Measurements from ENCODE around the gene KRT8.

KRT8 gene

DNA sequence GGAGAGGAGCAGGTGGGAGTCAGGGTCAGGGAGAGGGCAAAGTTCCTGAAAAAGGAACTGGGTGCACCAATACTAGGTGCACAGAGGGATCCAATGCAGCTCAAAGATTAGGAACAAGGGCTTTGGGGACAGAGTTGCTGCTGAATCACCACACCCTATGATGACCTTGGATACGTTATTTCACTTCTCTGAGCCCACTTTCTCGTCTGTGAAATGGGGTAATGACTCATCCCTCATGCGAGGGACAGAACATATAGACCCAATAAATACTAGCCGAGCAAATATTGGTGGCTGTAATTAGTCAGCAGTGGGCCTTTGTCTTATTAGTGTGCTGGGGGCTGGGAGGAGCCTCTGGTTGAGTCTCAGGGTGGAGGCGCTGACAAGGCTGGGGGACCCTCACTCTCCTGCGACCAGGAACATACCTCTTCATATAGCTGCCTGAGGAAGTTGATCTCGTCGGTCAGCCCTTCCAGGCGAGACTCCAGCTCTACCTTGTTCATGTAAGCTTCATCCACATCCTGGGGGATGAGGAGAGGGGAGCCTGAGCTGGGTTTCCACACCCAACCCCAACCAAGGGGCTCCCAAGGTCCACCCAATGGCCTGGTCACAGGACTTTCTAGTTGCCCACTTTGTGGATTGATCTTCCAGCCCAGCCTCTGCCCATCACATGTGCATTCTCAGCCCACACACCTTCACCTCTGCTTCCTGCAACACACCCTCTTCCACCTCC is 4.5 kb downstream of the KRT8 start:
- H3K27ac ChIP-seq, result no peak overlapping the region
- no peak for TF ChIP-seq ZFX (IDR thresholded peaks at IDR 0.05)
- TF ChIP-seq, protein P1, sequence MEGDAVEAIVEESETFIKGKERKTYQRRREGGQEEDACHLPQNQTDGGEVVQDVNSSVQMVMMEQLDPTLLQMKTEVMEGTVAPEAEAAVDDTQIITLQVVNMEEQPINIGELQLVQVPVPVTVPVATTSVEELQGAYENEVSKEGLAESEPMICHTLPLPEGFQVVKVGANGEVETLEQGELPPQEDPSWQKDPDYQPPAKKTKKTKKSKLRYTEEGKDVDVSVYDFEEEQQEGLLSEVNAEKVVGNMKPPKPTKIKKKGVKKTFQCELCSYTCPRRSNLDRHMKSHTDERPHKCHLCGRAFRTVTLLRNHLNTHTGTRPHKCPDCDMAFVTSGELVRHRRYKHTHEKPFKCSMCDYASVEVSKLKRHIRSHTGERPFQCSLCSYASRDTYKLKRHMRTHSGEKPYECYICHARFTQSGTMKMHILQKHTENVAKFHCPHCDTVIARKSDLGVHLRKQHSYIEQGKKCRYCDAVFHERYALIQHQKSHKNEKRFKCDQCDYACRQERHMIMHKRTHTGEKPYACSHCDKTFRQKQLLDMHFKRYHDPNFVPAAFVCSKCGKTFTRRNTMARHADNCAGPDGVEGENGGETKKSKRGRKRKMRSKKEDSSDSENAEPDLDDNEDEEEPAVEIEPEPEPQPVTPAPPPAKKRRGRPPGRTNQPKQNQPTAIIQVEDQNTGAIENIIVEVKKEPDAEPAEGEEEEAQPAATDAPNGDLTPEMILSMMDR (conservative IDR thresholded peaks at IDR 0.05), result no peak

DNA sequence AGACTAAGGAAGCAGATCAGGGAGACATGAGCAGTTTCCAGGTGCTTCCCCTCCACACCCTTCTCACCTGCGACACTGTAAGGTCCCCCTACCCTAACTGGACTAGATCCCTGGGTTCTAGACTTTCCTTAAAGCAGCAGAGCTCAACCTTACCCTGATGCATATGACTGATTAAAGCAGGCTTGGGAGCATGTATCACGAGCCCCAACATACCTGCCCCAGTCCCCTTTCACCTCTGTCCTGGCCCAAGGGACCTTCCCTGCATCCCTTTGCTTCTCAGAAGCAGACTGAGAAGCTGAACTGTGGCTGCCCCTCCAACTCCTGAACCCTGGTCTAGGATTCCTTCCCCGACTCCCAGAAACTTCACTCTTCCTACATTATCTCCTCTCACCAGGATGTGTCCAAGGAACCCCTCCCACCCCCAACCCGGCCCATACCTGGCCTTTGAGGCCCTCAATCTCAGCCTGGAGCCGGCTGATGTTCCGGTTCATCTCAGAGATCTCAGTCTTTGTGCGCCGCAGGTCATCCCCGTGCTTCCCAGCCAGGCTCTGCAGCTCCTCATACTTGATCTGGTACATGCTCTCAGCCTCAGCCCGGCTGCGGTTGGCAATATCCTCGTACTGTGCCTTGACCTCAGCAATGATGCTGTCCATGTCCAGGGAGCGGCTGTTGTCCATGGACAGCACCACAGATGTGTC is 5.4 kb downstream of the KRT8 start:
- TF ChIP-seq, protein P1 (conservative IDR thresholded peaks at IDR 0.05), result no peak
- no peak for TF ChIP-seq ZFX (IDR thresholded peaks at IDR 0.05)
- no peak overlapping the region for H3K27ac ChIP-seq

DNA sequence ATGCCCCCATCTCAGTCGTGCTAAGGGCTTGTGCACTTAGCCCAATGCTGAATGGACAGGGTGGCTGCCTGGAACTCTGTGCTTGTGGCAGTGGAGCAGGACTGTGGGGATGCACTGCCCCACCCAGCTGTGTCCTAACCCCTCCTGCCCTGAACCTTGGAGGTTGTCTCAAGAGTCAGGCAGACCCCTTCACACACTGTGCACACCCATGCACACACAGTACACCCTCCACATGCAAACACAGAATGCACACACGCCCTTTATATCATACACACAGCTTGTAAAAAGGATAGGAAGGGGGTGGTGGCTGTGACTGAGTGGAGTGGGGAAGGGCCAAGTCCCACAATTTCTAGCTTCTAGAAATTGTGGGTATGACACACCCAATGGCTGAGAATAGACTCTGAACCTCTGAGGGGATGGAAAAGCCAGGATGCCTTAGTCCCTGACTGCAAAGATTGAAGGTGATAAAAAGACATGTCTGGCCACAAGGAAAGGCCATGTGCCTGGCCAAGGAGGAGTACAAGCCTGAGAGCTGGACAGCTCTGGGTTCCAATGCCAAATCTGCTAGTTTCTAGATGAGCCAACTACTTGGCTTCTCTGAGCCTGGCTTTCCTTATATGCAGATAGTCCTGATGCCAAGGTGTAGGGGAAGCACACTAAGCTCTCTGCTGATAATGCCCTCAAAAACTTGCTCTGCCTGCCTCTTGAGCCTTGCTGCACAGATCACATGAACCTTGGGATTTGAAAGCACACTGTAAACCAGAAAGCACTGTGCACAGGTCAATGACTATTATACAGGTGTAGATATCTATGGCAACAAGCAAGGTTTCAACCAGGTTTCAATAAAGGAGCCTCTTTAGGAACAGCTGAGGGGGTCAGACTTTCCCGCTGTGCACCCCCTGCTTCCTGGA is 8.4 kb downstream of the KRT8 start:
- no peak for TF ChIP-seq ZFX (IDR thresholded peaks at IDR 0.05)
- TF ChIP-seq, protein P1 (conservative IDR thresholded peaks at IDR 0.05), result no peak
- H3K27ac ChIP-seq, result no peak overlapping the region

DNA sequence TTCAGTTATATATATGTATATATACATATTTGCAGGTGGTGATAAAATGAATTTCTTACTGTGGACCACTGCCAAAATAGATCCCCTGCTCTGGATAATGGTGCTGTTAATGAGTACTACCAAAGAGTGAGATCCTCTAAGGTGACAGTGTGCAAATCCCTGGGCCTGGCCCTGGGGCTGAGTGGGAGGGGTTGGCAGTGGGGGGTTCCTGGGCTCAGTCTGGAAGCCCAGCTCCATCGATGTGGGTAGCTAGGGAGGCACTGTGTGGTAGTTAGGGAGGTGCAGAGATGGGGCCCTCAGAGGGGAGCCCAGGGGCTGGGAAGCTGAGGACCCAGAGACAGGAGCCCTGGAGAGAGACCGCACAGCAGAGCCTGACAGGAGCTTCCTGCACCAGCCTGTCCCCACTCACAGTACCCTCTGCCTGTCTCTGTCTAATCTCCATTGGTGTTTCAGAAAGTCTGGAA is 9.1 kb downstream of the KRT8 start:
- H3K27ac ChIP-seq, result no peak overlapping the region
- no peak for TF ChIP-seq ZFX (IDR thresholded peaks at IDR 0.05)
- TF ChIP-seq, protein P1 (conservative IDR thresholded peaks at IDR 0.05), result no peak

DNA sequence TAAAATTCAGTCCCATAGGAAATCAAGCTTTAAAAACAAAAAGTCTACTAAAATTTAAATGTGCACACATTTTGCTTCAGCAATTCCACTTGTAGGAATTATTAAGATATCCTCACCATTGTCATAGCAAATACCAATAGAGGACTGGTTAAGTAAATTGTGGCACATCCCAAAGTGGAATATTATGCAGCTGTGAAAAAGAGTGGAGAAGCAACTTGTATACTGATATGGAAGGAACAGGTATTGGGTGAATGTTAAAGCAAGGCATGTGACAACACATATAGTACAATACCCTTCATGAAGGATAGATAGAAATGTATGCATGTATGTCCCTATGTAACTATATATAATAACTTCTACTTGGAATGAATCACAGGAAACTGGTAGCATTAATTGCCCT is 11.9 kb downstream of the KRT8 start:
- no peak overlapping the region for H3K27ac ChIP-seq
- no peak for TF ChIP-seq ZFX (IDR thresholded peaks at IDR 0.05)
- TF ChIP-seq, protein P1 (conservative IDR thresholded peaks at IDR 0.05), result no peak

DNA sequence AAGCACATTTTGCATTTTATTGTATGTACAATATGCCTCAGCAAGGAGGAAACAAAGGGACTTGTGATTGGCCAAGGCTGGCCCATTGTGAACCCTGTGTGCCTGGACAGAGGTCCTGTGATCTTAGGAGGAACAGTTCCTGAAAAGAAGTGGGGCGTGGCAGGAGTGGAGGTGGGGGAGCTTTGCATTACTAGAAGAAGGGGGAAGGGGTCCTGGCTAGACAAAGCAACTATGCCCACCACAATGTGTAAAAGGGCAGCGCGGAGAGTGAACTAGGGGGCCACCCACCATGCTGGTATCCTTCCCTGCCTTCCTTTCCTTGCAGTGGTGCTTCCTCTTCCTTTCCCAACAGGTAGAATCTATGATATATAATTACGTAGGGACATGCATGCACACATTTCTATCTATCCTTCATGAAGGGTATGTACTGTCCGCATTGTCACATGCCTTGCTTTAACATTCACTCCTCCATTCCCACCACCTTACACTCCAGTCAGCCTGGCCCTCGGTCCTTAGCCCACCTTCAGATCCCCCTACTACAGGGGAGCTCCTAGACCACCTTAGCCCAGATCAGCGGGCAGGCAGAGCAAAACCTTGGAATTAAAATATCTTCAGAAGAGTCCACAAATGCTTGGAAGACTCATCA is 12.5 kb downstream of the KRT8 start:
- TF ChIP-seq, protein P1 (conservative IDR thresholded peaks at IDR 0.05), result no peak
- no peak for TF ChIP-seq ZFX (IDR thresholded peaks at IDR 0.05)
- H3K27ac ChIP-seq, result no peak overlapping the region
